Activated CD4-positive, CD25-positive, alpha-beta regulatory T cell treated with anti-CD3 and anti-CD28 coated beads, Interleukin-2, amount 50 U/mL, for 16 hours (primary cell): ENCODE data around the gene RPS6KA1.
A peak's percentile ranks its signal among the peaks of the same experiment; 100 is the strongest.
"Not testable (repeated sequence)": the region's sequence is repeated elsewhere in the genome, so short reads cannot be mapped to it uniquely, and the experiment has no call there.

ENCODE experiments used
- DNase-seq: peaks from one replicate; pipeline ENCODE4 v3.0.0-alpha.2; 2020; ENCODE audit warnings: low read depth, low spot score

RPS6KA1 gene

GRCh38 chr1:26529655-26530409 lies at the start of gene RPS6KA1:
Gene RPS6KA1, plus strand, starts transcription at chr1:26529761. Its CDS starts 160 bp downstream, at chr1:26529921.
- no peak for DNase-seq

GRCh38 chr1:26482921-26483320 lies 46.6 kb upstream of the RPS6KA1 start:
- no peak for DNase-seq

DNA sequence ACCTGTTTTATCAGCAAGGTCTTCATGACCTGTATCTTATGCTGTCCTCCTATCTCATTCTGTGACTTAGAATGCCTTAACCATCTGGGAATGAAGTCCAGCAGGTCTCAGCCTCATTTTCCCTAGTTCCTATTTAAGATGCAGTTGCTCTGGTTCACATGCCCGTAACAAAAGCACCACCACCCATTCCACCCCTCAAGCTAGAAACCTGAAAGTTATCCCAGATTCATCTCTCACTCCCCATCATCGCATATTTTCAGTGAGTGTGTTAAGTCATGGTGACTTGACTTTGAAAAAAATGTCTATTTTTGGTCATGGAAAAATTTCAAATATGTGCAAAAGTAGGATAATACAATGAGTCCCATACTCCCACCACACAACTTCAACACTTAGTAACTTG lies 45.6 kb upstream of the RPS6KA1 start:
- no peak for DNase-seq

DNA sequence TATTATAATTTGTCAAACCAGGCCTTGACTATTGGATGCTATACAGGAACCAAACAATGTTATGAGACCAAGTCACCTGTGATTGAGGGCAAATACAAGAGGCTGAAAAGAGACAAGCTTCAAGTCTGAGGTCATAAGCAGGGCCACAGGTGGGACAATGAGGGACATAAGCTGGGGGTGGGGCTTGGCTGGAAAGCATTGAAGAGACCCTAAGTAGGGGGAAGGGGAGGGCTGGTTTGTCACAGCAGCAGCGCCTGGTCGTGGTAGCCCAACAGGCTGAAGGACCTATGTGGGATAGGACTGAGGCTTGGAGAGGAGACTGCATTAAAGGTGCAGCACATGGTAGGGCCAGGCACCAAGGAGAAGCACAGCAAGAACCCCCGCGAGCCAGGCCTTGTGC lies 39.4 kb upstream of the RPS6KA1 start:
- DNase-seq = no peak

- DNase-seq = no peak
Measured at GRCh38 chr1:26493267-26493666, 36.3 kb upstream of the RPS6KA1 start.

DNA sequence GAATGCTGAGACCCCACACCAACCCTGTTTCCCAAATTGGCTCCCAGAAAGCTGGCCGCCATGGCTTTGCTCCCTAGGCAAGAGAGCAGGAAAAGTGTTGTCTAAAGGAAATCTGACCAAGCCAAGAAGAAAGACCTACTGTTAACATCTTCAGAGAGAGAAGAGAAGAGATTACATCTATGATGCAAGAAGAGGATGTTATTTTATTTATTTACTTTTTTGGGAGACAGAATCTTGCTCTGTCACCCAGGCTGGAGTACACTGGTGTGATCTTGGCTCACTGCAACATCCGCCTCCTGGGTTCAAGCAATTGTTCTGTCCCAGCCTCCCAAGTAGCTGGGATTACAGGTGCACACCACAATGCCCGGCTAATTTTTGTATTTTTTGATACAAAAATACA lies 35.6 kb upstream of the RPS6KA1 start:
- no peak for DNase-seq

DNA sequence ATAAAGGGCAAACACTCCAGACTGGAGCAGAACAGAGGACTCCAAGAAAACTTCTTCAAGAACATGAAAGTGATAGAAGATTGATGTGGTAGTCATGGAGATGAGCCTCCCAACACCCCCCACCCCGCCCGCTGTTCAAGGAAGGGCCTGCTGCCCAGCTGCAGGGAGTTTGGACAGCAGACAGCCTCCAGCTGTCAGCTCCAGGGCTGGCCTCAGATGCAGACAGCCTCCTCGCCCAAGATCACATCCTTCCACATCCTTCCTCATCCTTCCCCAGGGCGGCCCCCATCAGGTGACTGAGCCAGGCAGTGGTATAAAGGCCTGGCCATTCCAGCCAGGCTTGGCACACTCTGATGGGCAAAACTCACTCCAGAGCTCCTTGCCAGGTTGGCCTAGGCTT lies 32.7 kb upstream of the RPS6KA1 start:
- DNase-seq = no peak

GRCh38 chr1:26498894-26499293 lies 30.7 kb upstream of the RPS6KA1 start:
- DNase-seq = no peak

DNA sequence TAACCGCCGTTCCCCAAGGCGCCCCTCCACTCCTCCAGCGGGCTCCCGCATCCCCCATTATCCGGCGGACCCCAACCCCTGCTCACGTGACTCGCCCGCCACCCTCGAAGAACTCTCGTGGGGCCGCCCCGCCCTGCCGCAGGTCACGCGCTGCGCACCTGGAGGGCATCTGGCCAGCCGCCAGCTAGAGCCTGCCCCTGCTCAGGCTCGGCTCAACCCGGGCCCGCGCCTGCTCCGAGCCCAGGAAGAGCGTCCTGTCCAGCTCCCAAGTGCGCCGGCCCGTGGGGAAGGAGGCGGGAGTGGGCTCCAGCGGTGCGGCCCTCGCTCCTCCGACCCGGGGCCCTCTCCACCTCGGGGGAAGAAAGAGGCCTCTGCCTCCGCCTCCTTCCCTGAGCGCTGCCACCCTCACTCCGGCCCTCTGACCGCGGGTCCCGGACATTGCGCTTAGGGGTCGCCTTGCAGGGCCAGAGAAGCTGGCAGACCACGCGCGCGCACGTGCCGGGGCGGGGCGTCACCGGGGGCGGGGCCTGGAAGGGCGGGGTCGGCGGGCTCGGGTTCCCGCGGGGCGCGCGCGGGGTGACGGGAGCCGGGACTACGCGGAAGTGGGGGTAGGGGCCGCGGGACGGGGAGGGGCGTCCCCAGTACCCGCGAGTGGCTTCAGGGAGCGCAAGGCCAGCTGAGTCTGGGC lies 28.9 kb upstream of the RPS6KA1 start:
- peak; percentile 82 for DNase-seq

DNA sequence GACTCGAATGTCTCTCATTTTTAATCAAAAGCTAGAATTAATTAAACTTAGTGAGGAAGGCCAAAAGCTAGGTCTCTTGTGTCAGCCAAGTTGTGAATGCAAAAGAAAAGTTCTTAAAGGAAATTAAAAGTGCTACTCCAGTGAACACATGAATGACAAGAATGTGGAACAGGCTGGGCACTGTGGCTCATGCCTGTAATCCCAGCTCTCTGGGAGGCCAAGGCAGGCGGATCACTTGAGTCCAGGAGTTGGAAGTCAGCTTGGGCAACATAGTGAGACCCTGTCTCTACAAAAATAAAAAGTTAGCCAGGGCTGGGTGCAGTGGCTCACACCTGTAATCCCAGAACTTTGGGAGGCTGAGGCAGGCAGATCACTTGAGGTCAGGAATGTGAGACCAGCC lies 18.9 kb upstream of the RPS6KA1 start:
- DNase-seq = not testable (repeated sequence)

DNA sequence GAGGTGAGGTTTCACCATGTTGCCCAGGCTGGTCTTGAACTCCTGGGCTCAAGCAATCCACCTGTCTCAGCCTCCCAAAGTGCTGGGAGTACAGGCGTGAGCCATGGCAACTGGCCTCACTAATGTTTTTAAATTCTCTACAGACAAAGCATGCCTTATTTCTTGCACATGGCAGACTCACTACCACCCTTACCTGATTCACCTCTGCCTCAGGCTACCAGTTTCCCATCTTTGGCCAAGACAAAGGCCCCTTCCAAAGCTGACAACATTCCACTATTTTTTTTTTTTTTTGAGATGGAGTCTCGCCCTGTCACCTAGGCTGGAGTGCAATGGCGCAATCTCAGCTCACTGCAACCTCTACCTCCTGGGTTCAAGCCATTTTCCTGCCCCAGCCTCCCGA lies 13.7 kb upstream of the RPS6KA1 start:
- not testable (repeated sequence) for DNase-seq

DNA sequence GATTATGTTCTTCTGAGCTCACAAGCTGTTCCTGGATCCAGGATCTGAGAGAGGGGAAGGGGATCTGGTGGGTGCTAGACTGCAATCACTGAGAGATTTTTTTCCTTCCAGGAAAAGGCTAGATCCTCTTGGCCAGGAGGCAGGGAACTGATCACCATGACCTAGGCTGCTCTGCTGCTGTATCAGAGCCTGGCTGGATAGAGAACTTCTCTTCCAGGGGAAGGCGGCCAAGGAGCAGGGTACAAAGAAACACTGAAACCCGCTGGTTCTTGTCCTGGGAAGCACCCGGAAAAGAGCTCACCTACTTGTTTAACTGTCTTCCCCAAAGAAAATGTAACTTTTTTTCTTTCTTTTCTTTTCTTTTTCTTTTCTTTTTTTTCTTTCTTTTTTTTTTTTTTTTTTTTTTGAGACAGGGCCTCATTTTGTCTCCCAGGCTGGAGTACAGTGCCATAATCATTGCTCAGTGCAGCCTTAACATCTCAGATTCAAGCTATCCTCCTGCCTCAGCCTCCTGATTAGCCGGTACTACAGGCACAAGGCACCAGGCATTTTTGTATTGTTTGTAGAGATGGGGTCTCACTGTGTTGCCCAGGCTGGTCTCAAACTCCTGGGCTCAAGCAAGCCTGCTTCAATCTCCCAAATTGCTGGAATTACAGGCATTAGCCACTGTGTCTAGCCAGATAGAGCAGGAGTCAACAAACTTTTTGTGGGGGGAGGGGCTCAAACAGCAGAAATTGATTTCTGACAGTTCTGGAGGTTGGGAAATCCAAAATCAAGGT lies 12.4 kb upstream of the RPS6KA1 start:
- DNase-seq = no peak

- DNase-seq = no peak
Measured at GRCh38 chr1:26517766-26518049, 11.9 kb upstream of the RPS6KA1 start.

- DNase-seq = no peak
Measured at GRCh38 chr1:26518355-26518754, 11.2 kb upstream of the RPS6KA1 start.

DNA sequence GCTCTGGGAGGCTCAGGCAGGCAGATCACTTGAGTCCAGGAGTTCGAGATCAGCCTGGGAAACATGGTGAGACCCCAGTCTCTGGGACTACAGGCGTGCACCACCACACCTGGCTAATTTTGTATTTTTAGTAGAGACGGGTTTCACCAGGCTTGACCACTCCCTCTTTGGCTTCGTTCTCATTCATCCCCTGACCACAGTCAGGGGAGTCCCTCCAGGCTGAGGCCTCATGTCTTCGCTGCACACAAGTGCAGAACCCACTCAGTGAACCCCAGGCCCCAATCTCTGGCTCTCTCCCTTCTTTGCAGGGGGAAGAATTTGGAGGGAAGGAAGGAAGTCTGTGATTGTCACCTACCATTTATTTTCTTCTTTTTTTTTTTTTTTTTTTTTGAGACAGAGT lies 9.2 kb upstream of the RPS6KA1 start:
- no peak for DNase-seq

DNA sequence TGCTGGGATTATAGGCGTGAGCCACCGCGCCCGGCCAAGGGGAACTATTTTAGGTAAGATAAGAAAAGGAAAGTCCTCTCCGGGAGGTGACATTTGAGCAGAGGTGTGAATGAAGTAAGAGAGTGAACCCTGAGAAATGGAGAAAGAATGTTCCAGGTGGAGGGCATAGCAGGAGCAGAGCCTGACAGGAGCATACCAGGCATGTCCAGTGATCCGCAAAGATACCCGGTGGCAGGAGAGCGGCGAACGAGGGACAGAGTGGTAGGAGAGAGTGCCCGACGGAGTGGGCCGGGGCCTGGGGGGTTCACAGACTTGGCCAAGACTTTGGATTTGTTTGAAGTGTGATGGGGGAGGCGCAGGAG lies 7.9 kb upstream of the RPS6KA1 start:
- no peak for DNase-seq

GRCh38 chr1:26522073-26522472 lies 7.5 kb upstream of the RPS6KA1 start:
- DNase-seq = no peak

GRCh38 chr1:26524181-26524580 lies 5.4 kb upstream of the RPS6KA1 start:
- no peak for DNase-seq

GRCh38 chr1:26526287-26526686 lies 3.3 kb upstream of the RPS6KA1 start:
- DNase-seq = no peak

GRCh38 chr1:26529405-26529654 lies 231 bp upstream of the RPS6KA1 start:
- DNase-seq = no peak

- DNase-seq = no peak
Measured at GRCh38 chr1:26530410-26530894, 891 bp downstream of the RPS6KA1 start.

GRCh38 chr1:26530895-26531598 lies 1.5 kb downstream of the RPS6KA1 start:
- no peak for DNase-seq
